ENCODE data around the gene ZDHHC11B.
"Not testable (repeated sequence)": the region's sequence is repeated elsewhere in the genome, so short reads cannot be mapped to it uniquely, and the experiment has no call there.

Gene ZDHHC11B

DNA sequence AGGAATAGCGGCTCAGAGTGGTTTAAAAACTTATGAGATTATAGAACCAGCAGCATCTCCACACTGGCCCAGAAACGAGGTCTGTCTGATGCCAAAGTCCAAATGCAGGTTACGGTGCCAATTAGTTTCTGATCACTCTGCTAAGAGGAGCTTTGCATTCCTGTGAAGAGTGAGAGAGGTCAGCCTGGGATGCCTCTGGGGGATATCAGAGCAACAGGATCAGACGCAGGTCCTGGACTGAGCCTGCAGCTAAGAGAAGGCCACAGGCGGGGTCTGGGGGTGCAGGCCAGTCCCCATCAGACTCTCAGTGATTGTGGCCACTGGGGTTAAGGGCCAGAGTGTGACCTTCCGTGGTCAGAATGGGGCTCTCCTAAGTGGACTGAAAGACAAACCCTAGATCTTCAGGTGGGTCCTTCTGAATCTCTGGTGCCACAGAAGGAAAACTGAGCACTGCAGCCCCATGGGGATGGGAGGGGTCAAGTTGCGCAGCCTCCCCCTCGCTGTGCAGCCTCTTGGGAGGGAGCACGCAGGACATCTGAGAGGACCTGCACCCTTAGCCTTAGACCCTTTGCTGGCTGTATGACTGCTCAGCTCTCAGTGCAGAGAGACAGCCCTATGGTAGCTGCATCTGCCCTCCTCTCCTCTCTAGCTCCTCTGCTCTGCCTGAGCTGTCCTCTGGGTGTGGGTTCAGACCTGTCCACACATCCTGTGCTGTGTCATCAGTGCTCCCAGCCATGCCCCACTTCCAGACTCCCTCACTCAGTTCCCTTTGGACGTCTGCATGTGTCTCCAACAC lies 23.4 kb upstream of the ZDHHC11B start:
- in situ Hi-C loops (cut with HindIII; ENCODE audit: low sequenced_read_pairs); H3K4me3 ChIP-seq (ENCODE audit: low read depth, low read length); DNase-seq (ENCODE audit: low read depth, low spot score): not testable (repeated sequence)

- no peak overlapping the region for H3K4me3 ChIP-seq (ENCODE audit: low read depth, low read length)
- no peak for DNase-seq (ENCODE audit: low read depth, low spot score)
- in situ Hi-C loops (cut with HindIII; ENCODE audit: low sequenced_read_pairs), result no loop called here
- TF ChIP-seq CTCF (IDR thresholded peaks at IDR 0.05; ENCODE audit: low read depth, low read length), result no peak
Observed at GRCh38 chr5:801472-801871, 16.9 kb upstream of the ZDHHC11B start.

GRCh38 chr5:801055-801454 lies 16.5 kb upstream of the ZDHHC11B start:
- DNase-seq (ENCODE audit: low read depth, low spot score); in situ Hi-C loops (cut with HindIII; ENCODE audit: low sequenced_read_pairs): not testable (repeated sequence)

GRCh38 chr5:798505-799138 lies 14.1 kb upstream of the ZDHHC11B start:
- DNase-seq (ENCODE audit: low read depth, low spot score); in situ Hi-C loops (cut with HindIII; ENCODE audit: low sequenced_read_pairs); H3K4me3 ChIP-seq (ENCODE audit: low read depth, low read length): not testable (repeated sequence)

More at GRCh38 chr5:801055-801454, 16.5 kb upstream of the ZDHHC11B start:
- not testable (repeated sequence) for H3K4me3 ChIP-seq (ENCODE audit: low read depth, low read length)

GRCh38 chr5:797986-798385 lies 13.5 kb upstream of the ZDHHC11B start:
- DNase-seq (ENCODE audit: low read depth, low spot score); in situ Hi-C loops (cut with HindIII; ENCODE audit: low sequenced_read_pairs): not testable (repeated sequence)

DNA sequence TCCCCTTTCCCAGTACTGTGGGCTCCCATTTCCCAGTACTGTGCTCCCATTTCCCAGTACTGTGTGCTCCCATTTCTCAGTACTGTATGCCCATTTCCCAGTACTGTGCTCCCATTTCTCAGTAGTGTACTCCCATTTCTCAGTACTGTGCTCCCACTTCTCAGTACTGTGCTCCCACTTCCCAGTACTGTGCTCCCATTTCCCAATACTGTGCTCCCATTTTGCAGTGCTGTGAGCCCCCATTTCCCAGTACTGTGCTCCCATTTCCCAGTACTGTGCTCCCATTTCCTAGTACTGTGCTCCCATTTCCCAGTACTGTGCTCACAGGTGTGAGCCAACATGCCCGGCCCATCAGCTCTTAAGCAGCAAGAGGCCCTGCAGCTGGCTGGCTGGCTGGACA lies 11.3 kb upstream of the ZDHHC11B start:
- H3K4me3 ChIP-seq (ENCODE audit: low read depth, low read length); in situ Hi-C loops (cut with HindIII; ENCODE audit: low sequenced_read_pairs); DNase-seq (ENCODE audit: low read depth, low spot score): not testable (repeated sequence)

More at GRCh38 chr5:797986-798385, 13.5 kb upstream of the ZDHHC11B start:
- H3K4me3 ChIP-seq (ENCODE audit: low read depth, low read length), result not testable (repeated sequence)

GRCh38 chr5:794948-795347 lies 10.4 kb upstream of the ZDHHC11B start:
- in situ Hi-C loops (cut with HindIII; ENCODE audit: low sequenced_read_pairs); DNase-seq (ENCODE audit: low read depth, low spot score); H3K4me3 ChIP-seq (ENCODE audit: low read depth, low read length): not testable (repeated sequence)

DNA sequence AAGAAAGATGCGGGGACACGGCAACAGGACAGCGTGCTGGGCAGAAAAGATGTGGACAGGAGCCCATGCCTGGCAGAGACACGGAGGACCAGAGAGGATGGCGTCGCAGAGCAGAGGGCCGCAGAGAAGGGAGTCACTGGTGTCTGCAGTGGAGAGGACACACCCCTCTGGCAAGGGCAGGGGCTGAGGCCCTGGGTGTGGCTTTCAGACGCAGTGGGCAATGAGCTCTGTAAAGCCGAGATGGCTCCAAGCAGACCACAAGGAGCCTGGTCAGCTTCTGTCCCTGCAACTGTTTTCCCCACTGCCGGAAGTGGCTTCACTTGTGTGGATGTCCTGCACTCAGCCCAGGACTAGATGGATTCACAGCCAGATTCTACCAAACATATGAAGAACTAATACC lies 4.2 kb upstream of the ZDHHC11B start:
- DNase-seq (ENCODE audit: low read depth, low spot score); in situ Hi-C loops (cut with HindIII; ENCODE audit: low sequenced_read_pairs); H3K4me3 ChIP-seq (ENCODE audit: low read depth, low read length): not testable (repeated sequence)

DNA sequence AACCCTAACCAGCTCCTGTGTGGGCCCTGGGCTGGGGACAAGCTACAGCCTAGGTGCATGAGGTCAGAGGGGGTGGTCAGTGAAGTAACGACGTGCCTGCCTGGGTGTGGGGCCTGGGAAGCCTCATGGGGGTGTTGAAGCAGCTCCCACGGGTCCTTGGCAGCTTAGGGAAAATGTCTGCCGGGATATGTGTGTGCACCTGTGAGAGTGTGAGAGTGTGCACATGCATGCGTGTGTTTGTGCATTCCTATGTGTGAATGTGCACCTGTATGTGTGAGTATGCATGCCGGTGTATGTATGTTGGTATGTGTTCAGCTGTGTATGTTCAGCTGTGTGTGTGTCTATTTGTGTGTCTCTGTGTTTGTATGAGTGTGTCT lies 3.3 kb upstream of the ZDHHC11B start:
- DNase-seq (ENCODE audit: low read depth, low spot score); H3K4me3 ChIP-seq (ENCODE audit: low read depth, low read length); in situ Hi-C loops (cut with HindIII; ENCODE audit: low sequenced_read_pairs): not testable (repeated sequence)

DNA sequence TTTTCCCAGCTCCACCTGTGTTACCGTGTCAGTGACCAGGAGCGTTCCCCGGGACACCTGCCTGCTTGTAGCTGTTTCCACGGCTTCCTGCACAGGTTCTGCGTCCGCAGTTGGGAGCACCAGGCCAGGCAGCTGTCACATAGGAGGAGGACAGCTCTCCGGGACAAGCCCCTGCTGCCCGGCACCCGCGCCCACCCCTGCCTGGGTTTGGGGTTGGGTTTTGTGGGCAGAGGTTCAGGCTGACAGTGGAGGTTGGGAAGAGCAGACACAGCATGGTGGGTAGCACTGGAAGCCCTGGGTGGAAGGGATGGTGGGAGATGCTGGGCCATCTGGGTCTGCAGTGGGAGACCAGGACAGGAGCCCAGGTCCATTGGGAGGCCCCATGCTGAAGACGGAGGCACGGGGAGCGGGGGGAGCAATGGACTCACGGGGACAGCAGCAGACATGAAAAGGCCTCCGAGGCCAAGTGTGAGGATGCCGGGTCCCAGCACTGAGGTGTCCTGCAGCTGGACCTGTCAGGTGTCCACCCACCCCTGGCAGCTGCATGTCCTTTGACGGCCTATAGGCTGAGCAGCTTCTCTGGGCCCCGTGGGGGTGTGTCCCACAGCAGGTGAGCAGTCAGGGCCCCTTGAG lies 2.8 kb upstream of the ZDHHC11B start:
- DNase-seq (ENCODE audit: low read depth, low spot score); in situ Hi-C loops (cut with HindIII; ENCODE audit: low sequenced_read_pairs); H3K4me3 ChIP-seq (ENCODE audit: low read depth, low read length): not testable (repeated sequence)

GRCh38 chr5:785181-785705 lies 714 bp upstream of the ZDHHC11B start:
- H3K4me3 ChIP-seq (ENCODE audit: low read depth, low read length); DNase-seq (ENCODE audit: low read depth, low spot score); in situ Hi-C loops (cut with HindIII; ENCODE audit: low sequenced_read_pairs): not testable (repeated sequence)

DNA sequence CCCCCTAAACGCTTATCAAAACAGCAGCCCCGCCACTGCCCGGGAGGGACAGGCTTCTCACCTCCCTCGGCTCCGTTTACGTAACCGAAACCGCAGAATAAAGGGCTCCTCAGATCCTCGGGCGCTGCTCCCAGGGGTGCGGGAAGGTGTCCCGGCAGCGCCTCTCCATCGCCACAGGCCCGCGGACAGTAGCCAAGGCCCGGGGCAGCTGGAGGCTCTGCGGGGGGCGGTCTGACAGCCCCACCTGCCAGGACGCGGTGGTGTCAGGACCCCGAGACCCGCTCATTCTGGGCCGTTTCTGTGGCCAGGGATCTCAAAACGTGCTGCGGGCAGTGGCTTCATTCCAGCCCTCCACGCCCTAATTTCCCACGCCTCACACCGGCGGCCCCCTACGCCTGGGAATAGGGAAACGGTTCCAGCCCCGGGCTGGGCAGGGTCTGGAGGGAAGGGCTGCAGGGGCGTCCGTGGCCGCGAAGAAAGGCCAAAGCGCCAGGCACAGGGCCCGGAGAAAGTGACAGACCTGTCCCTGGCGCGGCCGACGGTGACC lies 575 bp downstream of the ZDHHC11B start:
- in situ Hi-C loops (cut with HindIII; ENCODE audit: low sequenced_read_pairs); DNase-seq (ENCODE audit: low read depth, low spot score); H3K4me3 ChIP-seq (ENCODE audit: low read depth, low read length): not testable (repeated sequence)

- in situ Hi-C loops (cut with HindIII; ENCODE audit: low sequenced_read_pairs); H3K4me3 ChIP-seq (ENCODE audit: low read depth, low read length); DNase-seq (ENCODE audit: low read depth, low spot score): not testable (repeated sequence)
Observed at GRCh38 chr5:783049-783802, 1.3 kb downstream of the ZDHHC11B start.

GRCh38 chr5:782356-782755 lies 2.2 kb downstream of the ZDHHC11B start:
- DNase-seq (ENCODE audit: low read depth, low spot score); in situ Hi-C loops (cut with HindIII; ENCODE audit: low sequenced_read_pairs); H3K4me3 ChIP-seq (ENCODE audit: low read depth, low read length): not testable (repeated sequence)

DNA sequence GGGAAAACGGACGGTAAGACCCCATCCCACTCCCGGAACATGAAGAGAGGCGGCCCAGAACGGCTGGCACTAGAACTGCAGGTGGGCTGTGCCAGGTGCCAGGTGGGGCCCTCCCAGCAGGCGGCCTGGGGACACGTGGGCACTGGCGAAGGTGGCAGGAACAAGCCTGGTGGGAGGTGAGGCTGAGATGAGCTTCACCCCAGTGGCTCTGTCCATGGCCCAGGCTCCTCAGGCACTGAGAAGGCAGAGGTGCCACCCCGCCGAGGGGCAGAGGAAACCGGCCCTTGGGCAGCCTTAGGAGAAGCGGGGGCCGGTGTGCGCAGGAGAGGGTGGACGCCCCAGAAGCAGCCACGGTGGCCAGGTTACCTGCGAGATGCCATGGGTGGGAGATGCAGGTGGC lies 4.0 kb downstream of the ZDHHC11B start:
- H3K4me3 ChIP-seq (ENCODE audit: low read depth, low read length); DNase-seq (ENCODE audit: low read depth, low spot score); in situ Hi-C loops (cut with HindIII; ENCODE audit: low sequenced_read_pairs): not testable (repeated sequence)

Data from astrocyte of the spinal cord (primary cell).